GM18517 (cell line): Measurements from ENCODE around the gene FURIN.
"Not testable (repeated sequence)": the region's sequence is repeated elsewhere in the genome, so short reads cannot be mapped to it uniquely, and the experiment has no call there.

Source experiments
- ATAC-seq: cut with Tn5 transposase; IDR thresholded peaks from one replicate; pipeline ENCODE4 v1.9.1; 2021; ENCODE audit warnings: mild to moderate bottlenecking, moderate library complexity; ENCODE audit not compliant: unreplicated experiment

FURIN gene

DNA sequence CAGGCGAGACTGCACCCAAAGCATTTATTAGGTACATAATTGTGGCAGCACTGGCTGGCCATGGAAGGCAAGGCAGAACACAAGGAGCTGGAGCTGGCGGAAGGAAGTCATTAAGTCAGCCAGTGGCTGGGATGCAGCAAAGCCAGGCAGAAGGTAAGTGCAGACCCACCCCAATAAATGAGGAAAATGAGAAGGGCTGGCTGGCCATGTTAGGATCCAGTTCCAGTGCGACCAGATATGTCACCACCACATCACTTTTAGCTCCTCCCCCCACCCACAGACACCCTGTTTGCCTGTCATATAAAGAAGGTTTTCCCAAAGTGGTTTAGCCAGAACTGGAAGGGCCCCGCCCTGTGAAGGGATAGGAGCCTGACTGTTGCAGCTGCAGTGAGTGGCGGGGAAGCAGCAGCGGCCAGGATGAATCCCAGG lies at the start of gene FURIN:
FURIN (plus strand) TSS at position 328 of the 429 bp plus-strand sequence. CDS start 7,153 bp downstream, outside the sequence.
- no peak for ATAC-seq

DNA sequence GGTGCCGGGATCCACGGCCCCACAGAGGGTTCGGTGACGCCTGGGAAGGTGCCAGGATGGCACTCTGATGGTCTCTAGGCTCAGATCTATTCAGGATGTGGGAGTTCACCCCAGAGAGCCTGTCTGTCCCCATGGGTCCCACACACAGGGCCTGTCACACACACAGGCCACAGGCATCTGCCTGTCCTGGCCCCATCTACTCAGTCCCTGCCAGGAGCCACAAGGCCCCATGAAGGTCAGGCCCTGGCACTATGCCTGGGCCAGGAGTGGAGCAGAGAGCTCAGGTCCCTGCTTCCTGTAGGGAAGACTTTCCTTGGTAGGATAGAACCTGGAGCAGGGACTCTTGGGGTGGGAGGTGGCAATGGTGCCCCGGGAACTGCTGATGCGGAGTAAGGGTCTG lies 49.0 kb upstream of the FURIN start:
- ATAC-seq = no peak

DNA sequence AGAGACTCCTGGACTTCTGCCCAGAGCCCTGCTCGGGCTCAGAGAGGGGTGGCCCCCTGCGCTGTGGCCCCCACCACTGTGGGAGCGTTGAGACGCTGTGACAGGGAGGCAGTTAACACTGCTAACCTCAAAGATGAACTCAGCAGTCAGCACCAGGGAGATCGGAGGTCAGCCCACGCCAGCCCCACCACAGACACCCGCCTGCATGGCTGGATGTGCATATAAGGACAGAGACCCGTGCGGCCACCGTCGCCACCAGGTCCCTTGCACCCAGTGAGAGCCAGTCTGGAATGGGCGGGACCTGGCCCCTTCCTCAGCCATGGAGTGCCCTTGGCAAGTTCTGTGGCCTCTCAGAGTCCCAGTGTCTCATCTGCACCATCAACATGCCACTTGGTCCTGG lies 48.5 kb upstream of the FURIN start:
- ATAC-seq = no peak

DNA sequence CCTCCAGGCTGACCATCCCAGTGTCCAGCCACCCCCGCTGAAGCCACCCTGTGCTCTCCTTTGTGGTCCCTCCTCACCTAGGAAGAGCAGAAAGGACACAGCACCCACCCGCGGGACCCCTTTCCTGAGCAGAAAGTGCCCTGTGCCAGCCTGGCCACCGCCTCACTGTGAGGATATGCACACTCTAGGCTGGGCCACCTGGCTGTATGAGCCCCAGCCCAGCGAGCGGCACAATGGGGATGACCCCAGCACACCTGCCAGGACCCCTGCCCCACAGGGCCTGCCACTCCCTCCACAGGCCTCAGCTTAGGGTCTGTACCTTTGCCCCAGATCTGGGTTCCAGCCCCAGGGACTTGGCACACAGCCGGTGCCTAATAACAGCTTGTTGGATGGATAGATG lies 47.9 kb upstream of the FURIN start:
- no peak for ATAC-seq

DNA sequence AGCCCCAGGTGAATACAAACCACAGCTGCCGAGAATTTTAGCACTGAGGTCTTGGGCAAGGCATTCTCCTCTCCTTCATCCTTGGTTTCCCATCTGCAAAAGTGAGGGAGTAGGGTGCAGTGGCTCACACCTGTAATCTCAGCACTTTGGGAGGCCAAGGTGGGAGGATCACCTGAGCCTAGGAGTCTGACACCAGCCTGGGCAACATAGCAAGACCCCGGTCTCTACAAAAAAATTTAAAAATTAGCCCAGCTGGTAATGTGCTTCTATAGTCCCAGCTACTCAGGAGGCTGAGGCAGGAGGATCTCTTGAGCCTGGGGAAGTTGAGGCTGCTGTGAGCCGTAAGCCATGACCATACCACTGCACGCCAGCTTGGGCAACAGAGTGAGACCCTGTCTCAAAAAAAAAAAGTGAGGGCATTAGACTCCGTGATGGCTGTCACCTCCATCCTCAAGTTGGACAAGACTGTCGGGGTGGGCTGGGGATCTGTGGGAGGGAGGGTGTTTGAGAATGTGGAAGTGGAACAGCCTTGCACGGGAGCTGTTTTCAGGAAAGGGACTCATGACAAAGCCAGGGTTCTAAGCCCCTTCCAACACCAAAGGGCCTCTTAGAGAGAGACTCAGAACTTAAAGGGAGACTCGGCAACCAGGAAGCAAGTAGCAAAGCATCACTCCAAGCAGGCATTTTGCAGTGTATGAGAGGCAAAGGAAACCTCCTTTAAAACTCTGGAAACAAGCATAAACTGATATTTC lies 46.0 kb upstream of the FURIN start:
- ATAC-seq = no peak

DNA sequence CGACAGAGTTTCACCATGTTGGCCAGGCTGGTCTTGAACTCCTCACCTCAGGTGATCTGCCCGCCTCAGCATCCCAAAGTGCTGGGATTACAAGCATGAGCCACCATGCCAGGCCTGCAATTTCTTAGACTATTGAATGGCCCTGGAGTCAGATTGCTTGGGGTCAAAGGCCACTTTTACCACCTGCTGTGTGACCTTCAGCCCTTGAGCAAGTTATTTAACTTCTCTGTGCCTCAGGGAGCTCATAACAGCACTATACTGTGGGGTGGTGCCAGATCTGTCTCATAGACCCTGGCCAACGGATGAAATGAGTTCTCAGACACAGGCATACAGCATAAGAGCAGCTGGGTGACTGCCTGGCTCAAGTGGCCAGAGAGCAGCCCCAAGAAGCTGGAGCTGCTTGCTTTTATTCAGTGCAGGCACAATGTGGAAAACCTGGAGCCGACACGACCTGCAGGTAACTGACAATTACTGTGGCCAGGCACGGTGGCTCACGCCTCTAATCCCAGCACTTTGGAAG lies 44.9 kb upstream of the FURIN start:
- ATAC-seq = no peak

DNA sequence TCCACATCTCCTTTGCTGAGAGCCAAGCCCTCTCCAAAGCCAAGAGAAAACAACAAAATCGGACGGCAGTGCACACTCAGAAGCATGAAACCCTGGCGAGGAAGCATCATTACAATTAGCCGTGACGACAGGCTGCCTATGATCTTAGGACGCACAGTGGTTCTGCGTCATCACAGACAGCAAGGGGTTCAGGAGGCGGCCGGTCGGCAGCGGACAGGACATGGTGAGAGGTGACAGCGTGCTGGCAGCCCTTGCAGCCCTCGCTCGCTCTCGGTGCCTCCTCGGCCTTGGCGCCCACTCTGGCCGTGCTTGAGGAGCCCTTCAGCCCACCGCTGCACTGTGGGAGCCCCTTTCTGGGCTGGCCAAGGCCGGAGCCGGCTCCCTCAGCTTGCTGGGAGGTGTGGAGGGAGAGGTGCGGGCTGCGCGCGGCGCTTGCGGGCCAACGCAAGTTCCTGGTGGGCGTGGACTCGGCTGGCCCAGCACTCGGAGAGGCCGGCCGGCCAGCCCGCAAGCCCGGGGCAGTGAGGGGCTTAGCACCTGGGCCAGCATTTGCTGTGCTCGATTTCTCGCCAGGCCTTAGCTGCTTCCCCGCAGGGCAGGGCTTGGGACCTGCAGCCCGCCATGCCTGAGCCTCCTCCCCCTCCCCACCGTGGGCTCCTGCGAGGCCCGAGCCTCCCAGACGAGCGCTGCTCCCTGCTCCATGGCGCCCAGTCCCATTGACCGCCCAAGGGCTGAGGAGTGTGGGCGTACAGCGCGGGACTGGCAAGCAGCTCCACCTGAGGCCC lies 43.1 kb upstream of the FURIN start:
- ATAC-seq = not testable (repeated sequence)

DNA sequence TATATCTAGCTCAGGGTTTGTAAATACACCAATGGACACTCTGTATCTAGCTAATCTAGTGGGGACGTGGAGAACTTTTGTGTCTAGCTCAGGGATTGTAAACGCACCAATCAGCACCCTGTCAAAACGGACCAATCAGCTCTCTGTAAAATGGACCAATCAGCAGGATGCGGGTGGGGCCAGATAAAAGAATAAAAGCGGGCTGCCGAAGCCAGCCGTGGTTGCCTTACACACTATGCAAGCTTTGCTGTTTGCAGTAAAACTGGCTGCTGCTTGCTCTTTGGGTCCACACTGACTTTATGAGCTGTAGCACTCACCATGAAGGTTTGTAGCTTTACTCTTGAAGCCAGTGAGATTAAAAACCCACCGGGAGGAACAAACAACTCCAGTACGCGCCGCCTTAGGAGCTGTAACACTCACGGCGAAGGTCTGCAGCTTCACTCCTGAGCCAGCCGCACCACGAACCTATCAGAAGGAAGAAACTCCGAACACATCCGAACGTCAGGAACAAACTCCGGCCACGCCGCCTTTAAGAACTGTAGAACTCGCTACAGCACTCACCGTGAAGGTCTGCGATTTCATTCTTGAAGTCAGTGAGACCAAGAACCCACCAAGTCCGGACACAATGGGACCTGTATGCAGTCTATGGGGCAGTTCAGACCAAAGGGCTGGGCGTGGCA lies 42.0 kb upstream of the FURIN start:
- not testable (repeated sequence) for ATAC-seq

DNA sequence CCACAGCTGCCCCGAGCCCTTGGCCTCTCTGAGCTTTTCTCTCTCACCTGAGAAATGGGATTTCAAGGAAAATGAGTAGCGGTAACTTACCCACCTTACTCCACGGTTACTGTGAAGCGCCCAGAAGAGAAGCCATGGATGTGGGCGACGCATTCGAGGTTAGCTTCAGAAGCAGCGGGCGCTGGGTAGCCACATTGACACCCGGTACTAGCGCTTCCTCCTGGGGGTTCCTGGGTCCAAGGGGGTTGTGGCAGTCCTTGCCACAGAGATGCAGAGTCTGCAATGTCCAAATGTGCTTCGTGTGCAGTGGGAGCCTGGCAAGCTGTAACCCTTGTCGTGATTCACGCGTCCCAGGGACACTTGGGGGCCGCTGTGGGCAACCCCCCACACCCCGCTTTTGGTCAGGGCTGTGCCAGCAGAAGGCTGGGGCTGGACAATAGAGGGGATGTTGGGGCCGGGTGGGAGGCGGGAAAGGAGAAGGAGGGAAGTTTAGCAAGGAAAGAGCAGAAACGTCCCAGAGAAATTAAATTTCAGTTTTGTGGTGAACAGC lies 41.4 kb upstream of the FURIN start:
- no peak for ATAC-seq

DNA sequence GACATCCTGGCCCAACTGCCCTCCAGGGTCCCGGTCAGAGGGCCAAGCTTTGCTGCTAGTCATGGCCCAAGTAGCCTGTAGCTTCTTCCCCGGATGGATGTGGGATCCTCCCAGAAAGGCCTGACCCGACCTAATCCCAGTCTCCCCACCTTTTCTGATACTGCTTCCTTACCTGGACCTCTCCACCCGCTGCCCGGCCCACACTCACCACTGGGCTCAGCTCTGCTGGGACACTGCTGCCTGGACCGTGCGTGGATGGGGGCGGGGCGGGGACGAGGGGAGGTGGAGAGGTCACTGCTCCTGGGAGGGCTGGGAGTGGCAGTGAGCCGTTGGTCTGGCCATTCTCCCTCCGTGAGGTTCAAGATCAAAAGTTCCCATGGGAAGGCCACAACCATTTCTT lies 40.3 kb upstream of the FURIN start:
- ATAC-seq = no peak

DNA sequence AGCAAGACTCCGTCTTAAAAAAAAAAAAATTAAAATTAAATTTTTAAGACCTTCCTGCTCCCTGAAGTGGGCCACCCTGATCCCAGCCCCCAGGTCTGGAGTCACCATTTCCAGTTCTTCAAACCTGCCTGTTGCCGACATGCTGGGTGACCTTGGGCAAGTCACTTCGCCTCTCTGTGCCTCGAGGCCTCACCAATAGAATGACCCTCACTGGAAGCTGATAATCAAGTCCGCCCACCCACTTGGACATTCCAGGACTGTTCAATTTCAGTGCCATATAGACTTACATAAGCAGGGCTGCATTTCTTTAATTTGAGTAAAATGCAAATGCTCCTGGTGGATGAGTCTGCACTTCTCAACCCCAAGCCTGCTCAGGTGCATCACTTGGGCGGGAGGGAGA lies 39.3 kb upstream of the FURIN start:
- ATAC-seq = no peak

DNA sequence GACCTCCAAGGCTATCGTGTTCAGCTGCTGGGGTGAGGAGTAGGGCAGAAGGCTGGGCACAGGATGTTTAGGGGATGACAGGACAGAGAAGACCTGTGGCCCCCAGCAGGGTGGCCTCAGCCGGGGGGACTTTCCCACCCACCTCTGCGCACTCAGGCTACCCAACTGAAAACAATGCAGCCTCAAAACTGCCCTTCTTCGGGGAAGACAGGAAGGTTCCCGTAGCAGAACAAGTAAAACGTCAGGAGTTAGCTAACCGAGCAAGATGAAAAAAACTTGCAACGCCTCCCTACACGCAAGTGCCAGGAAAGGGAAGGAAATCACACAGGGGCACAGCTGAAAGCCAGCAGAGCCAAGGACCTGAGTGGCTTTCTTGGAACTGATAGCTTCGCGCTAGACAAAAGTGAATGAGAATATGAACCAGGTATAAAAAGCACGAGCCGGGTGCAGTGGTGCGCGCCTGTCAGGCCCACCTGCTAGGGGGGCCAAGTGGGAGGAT lies 38.4 kb upstream of the FURIN start:
- ATAC-seq = no peak

DNA sequence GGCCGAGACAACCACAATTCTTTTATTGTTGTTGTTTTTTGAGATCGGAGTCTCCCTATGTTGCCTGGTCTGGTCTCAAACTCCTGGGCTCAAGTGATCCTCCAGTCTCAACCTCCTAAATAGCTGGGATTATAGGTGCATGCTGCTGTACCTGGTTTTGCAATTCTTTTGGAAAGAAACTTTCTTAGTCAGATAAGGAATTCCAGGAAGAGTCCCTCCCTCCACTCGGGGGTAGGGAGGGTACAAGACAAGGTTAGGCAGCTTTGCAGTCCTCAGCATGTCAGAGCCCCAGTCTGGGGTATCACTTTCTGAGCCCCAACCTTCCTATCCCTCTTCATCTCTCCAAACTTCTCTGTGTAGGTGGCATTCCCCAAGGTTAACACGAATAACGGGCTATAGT lies 33.8 kb upstream of the FURIN start:
- ATAC-seq = no peak

DNA sequence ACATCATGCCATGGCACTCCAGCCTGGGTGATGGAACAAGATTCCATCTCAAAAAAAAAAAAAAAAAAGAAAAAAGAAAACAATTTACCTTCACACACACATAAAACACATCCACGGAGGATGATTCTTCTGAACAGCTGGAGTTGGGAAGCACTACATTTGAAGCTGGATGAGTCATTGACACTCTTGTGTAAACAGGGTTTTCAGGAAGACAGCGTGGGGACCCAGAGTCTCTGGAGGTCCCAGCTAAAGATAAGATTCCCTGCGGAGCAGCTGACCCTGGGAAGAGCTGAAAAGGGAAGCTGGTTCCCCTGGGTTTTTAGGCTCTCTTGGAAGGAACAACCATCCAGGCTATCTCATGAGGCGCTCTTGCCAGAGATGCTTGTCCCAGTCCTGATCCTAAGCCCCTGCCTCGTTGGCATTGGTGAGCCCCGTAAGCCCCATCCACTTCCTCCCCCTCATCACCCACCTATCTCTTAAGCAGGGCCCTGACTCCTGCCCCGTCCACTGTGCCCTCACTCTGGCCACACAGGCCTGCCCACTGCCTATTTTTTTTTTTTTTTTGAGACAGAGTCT lies 32.0 kb upstream of the FURIN start:
- no peak for ATAC-seq

DNA sequence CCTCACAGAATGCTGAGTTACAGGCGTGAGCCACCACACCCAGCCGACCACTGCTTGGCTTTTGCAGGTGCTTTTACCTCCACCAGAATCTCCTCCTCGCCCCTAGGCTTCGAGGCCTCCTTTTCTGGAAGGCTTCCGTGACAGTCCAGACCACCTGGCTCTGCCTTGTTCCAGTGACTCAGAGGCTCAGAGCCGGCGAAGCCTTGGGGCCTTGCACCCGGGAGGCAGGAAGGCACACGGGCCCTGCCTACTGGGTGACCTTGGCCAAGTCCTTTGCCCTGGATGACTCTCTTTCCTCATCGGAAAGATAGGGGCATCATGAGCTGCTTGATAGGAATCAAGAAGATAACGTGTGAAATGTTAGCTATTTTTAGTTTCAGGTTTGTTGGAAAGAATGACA lies 31.3 kb upstream of the FURIN start:
- no peak for ATAC-seq

DNA sequence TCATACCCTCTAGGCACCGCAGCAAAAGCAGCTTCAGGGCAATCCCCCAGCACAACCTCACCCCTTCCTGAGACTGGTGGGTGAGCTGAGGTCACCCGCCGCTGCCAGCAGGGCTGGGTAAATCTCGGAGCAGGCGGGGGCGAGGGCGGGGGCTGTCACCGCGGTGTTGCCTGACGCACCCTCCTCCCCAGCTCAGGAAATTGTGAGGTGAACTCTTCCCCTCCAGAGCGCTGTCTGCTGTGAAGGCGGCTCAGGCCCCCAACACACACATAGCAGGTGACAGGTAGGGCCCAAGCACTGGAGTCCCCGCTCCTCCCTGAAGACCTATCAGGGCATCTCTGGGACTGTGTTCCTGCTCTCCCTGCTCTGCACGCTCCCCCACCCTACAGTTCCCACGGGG lies 30.2 kb upstream of the FURIN start:
- ATAC-seq = no peak

DNA sequence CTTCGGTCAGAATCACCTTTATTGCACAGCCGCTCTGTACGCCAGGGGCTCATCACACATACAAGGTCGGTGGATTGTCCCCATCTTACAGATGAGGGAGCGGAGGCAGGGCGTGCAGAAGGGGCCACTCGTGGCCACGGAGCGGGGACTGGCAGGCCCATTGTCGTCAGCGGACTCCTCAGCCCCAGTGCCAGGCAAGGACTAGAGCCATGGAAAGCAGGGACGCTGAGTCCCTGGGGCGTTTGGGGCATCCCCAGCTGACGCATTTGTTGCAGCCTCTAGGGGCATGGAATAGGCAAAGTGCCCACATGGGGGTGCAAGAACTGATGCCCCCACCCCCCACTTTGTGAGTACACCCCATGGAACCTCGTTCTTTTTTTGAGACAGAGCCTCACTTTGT lies 29.8 kb upstream of the FURIN start:
- no peak for ATAC-seq

DNA sequence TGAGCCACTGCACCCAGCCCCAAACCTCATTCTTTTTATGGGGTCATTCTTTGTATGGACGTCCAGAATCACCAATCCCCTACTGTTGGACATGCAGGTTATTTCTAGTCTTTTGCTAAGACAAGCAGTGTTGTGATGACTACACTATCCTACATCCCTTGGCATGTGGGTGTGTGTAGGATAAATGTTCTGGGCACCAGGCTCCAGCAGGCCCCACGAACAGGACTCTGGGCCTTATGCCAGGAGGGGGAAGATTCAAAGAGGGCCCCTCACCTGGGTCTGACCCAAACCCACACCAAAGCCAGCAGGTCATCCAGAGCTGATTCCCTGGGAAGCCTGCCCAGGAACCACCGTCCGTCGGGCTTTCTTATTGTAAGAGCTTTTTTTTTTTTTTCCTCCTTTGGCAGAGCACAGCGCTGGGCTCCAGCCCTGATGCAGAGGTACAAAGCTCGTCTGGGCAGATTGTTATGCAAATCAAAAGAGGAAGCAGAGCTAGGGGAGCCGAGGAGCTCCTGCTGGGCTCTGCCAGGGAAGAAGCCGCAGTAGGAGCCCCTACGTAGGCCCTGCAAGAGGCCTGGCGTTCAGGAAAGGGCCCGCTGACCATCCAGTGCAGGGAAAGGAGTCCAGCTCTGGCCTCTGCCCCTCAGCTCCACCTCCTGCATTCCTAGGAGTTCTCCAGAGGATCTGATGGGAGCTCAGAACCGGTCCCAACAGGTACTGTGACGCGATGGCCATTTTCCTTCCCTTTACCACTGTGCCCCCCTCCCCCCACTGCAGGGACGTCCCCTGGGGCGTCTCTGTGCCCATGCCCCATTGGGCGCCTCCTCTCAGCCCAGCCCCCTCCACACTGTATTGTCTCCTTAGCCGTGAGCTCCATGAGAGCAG lies 29.0 kb upstream of the FURIN start:
- peak; percentile 79 for ATAC-seq

DNA sequence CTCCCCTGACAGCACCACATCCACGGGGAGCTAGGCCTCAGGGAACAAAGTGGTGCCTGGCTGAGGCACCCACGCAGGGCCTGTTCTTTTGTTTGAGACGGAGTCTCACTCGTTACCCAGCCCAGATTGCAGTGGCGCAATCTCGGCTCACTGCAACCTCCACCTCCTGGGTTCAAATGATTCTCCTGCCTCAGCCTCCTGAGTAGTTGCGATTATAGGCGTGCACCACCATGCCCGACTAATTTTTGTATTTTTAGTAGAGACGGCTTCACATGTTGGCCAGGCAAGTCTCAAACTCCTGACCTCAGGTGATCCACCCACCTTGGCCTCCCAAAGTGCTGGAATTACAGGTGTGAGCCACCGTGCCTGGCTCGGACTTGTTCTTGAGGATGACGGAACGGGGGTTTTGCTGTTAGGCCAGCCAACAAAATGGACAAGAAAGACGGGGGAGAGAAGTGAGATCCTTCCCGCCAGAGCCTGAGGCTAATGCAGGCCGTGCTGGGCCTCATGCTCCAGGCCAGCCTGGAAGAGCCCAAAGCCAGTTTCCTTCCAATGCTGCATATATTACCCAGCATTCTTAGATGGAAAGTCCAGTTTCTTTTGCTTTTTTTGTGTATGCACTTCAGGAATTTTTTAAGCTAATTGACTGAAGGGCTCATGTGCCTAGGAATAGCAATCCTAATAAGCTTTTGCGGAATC lies 28.1 kb upstream of the FURIN start:
- ATAC-seq = no peak
